Loucy (cell line): Measurements from ENCODE around the gene PAF1.

ENCODE experiments used
- H2AFZ ChIP-seq: fragments of 200-600 bp; sonication (generic); 2 replicates; pipeline ENCODE4 v1.6.0; 2016; ENCODE audit warnings: antibody characterized with exemption, mild to moderate bottlenecking, low read length, moderate library complexity
- H3F3A ChIP-seq: fragments of 200-600 bp; 2 replicates; pipeline ENCODE4 v1.6.0; 2016; ENCODE audit warnings: antibody characterized with exemption, low read depth, mild to moderate bottlenecking
- H3K27me3 ChIP-seq: fragments of 200-600 bp; sonication (generic); 2 replicates; pipeline ENCODE4 v1.6.1; 2014; ENCODE audit warnings: low read length, mild to moderate bottlenecking; ENCODE audit not compliant: insufficient read depth, poor library complexity, severe bottlenecking
- H3K36me3 ChIP-seq: fragments of 200-600 bp; sonication (generic); 2 replicates; pipeline ENCODE4 v1.6.1; 2016; ENCODE audit warnings: low read length; ENCODE audit not compliant: insufficient read depth
- H3K4me1 ChIP-seq: fragments of 200-600 bp; sonication (generic); 2 replicates; pipeline ENCODE4 v1.5.1; 2014; ENCODE audit warnings: low read length, mild to moderate bottlenecking; ENCODE audit not compliant: insufficient read depth, poor library complexity, severe bottlenecking
- H3K4me2 ChIP-seq: fragments of 200-600 bp; sonication (generic); 2 replicates; pipeline ENCODE4 v1.6.0; 2014; ENCODE audit warnings: antibody characterized with exemption, low read length, low read depth, mild to moderate bottlenecking; ENCODE audit not compliant: poor library complexity, severe bottlenecking
- H3K4me3 ChIP-seq: fragments of 200-600 bp; sonication (generic); 2 replicates; pipeline ENCODE4 v1.5.1; 2014; ENCODE audit warnings: low read length, mild to moderate bottlenecking, mixed read lengths; ENCODE audit not compliant: poor library complexity, severe bottlenecking
- H3K79me2 ChIP-seq: fragments of 200-600 bp; sonication (generic); 2 replicates; pipeline ENCODE4 v1.6.1; 2014; ENCODE audit warnings: low read length; ENCODE audit not compliant: insufficient read depth
- H3K9ac ChIP-seq: fragments of 200-600 bp; sonication (generic); 2 replicates; pipeline ENCODE4 v1.6.0; 2014; ENCODE audit warnings: mild to moderate bottlenecking, low read depth, low read length, moderate library complexity; ENCODE audit not compliant: poor library complexity, severe bottlenecking
- H3K9me2 ChIP-seq: fragments of 200-600 bp; sonication (generic); replicated peaks from 2 replicates; pipeline ENCODE4 v1.6.1; 2016; ENCODE audit warnings: low read depth, low read length, mixed read lengths
- H3K9me3 ChIP-seq: fragments of 200-600 bp; sonication (generic); 2 replicates; pipeline ENCODE4 v1.6.1; 2014; ENCODE audit warnings: mild to moderate bottlenecking, antibody characterized with exemption, low read length, low read depth; ENCODE audit not compliant: insufficient read depth
- H4K20me1 ChIP-seq: fragments of 200-600 bp; sonication (generic); 2 replicates; pipeline ENCODE4 v1.6.0; 2014; ENCODE audit warnings: antibody characterized with exemption, low read length, mild to moderate bottlenecking; ENCODE audit not compliant: insufficient read depth, poor library complexity, severe bottlenecking
- CTCF ChIP-seq: fragments of 200-600 bp; sonication (generic); conservative IDR thresholded peaks from 2 replicates; pipeline ENCODE4 v1.5.1; 2014; ENCODE audit warnings: mild to moderate bottlenecking, antibody characterized with exemption, low read length
- EZH2phosphoT487 ChIP-seq: fragments of 200-600 bp; IDR thresholded peaks from 2 replicates; pipeline ENCODE4 v1.6.1; 2018; ENCODE audit warnings: antibody characterized with exemption, mild to moderate bottlenecking, moderate library complexity, borderline replicate concordance

The PAF1 gene

GRCh38 chr19:39432677-39433025 is 41.7 kb upstream of the PAF1 start:
- Histone ChIP-seq H3K9ac (no peak overlapping the region), H3K4me2 (no peak overlapping the region)

GRCh38 chr19:39430675-39431593 is 40.0 kb upstream of the PAF1 start:
- Histone ChIP-seq H3K9me3 (no peaks in the 10 kb centered on the region), H3F3A (no peaks in the 10 kb centered on the region), H2AFZ (no peak overlapping the region), H3K4me3 (no peak overlapping the region), H3K4me2 (no peak overlapping the region), H3K9me2 (no peaks in the 10 kb centered on the region), H4K20me1 (peaks cover 35% of the 10 kb centered on the region), H3K36me3 (peaks cover 30% of the 10 kb centered on the region), H3K27me3 (peaks cover 5% of the 10 kb centered on the region), H3K4me1 (peaks cover 18% of the 10 kb centered on the region), H3K79me2 (peaks cover 36% of the 10 kb centered on the region), H3K9ac (no peak overlapping the region)
- no peak for TF ChIP-seq CTCF
- no peak for TF ChIP-seq EZH2phosphoT487

More at GRCh38 chr19:39432677-39433025, 41.7 kb upstream of the PAF1 start:
- Histone ChIP-seq H3K36me3 (peaks cover 30% of the 10 kb centered on the region), H3K4me3 (no peak overlapping the region), H2AFZ (no peak overlapping the region), H3K9me2 (no peaks in the 10 kb centered on the region), H3K9me3 (no peaks in the 10 kb centered on the region), H3K27me3 (peaks cover 5% of the 10 kb centered on the region), H4K20me1 (peaks cover 35% of the 10 kb centered on the region), H3K4me1 (peaks cover 24% of the 10 kb centered on the region), H3F3A (no peaks in the 10 kb centered on the region), H3K79me2 (peaks cover 43% of the 10 kb centered on the region)
- TF ChIP-seq CTCF = no peak
- TF ChIP-seq EZH2phosphoT487 = no peak

GRCh38 chr19:39428283-39429112 is 37.6 kb upstream of the PAF1 start:
- H3F3A ChIP-seq = no peaks in the 10 kb centered on the region
- H3K9ac ChIP-seq = no peak overlapping the region
- no peak overlapping the region for H3K4me3 ChIP-seq

More at GRCh38 chr19:39428283-39429112, 37.6 kb upstream of the PAF1 start:
- no peak overlapping the region for H2AFZ ChIP-seq
- no peaks in the 10 kb centered on the region for H3K9me2 ChIP-seq
- H3K79me2 ChIP-seq = peaks cover 13% of the 10 kb centered on the region
- peaks cover 13% of the 10 kb centered on the region for H4K20me1 ChIP-seq
- peaks cover 2% of the 10 kb centered on the region for H3K4me1 ChIP-seq
- H3K27me3 ChIP-seq = no peaks in the 10 kb centered on the region
- no peaks in the 10 kb centered on the region for H3K9me3 ChIP-seq
- H3K36me3 ChIP-seq = peaks cover 18% of the 10 kb centered on the region
- TF ChIP-seq EZH2phosphoT487 = no peak
- no peak for TF ChIP-seq CTCF
- H3K4me2 ChIP-seq = no peak overlapping the region
